GM18502 (cell line): ENCODE data around the gene GALNT7.

Source experiments
- ATAC-seq: cut with Tn5 transposase; IDR thresholded peaks from one replicate; pipeline ENCODE4 v1.9.1; 2021; ENCODE audit warnings: mild to moderate bottlenecking; ENCODE audit not compliant: unreplicated experiment, poor library complexity

The GALNT7 gene

GRCh38 chr4:173257732-173258717 lies 89.4 kb downstream of the GALNT7 start:
- peak; percentile 89 for ATAC-seq

GRCh38 chr4:173258866-173259265 lies 90.3 kb downstream of the GALNT7 start:
- no peak for ATAC-seq

GRCh38 chr4:173259310-173259709 lies 90.7 kb downstream of the GALNT7 start:
- no peak for ATAC-seq

- no peak for ATAC-seq
Observed at GRCh38 chr4:173261052-173261451, 92.4 kb downstream of the GALNT7 start.

- no peak for ATAC-seq
Observed at GRCh38 chr4:173262375-173262774, 93.8 kb downstream of the GALNT7 start.

GRCh38 chr4:173264245-173264644 lies 95.6 kb downstream of the GALNT7 start:
- ATAC-seq: peak; percentile 27

GRCh38 chr4:173264684-173265185 lies 96.1 kb downstream of the GALNT7 start:
- ATAC-seq: peak; percentile 94

GRCh38 chr4:173265751-173266150 lies 97.1 kb downstream of the GALNT7 start:
- ATAC-seq: no peak

GRCh38 chr4:173267711-173268110 lies 99.1 kb downstream of the GALNT7 start:
- no peak for ATAC-seq

- no peak for ATAC-seq
Observed at GRCh38 chr4:173269280-173269679, 100.7 kb downstream of the GALNT7 start.

GRCh38 chr4:173270312-173271027 lies 101.9 kb downstream of the GALNT7 start:
- no peak for ATAC-seq

GRCh38 chr4:173272314-173272713 lies 103.7 kb downstream of the GALNT7 start:
- ATAC-seq: no peak

GRCh38 chr4:173272996-173273395 lies 104.4 kb downstream of the GALNT7 start:
- no peak for ATAC-seq

GRCh38 chr4:173273941-173274340 lies 105.3 kb downstream of the GALNT7 start:
- no peak for ATAC-seq

- no peak for ATAC-seq
Observed at GRCh38 chr4:173274744-173275143, 106.1 kb downstream of the GALNT7 start.

- ATAC-seq: no peak
Observed at GRCh38 chr4:173275150-173275549, 106.5 kb downstream of the GALNT7 start.

GRCh38 chr4:173277340-173277739 lies 108.7 kb downstream of the GALNT7 start:
- no peak for ATAC-seq

- no peak for ATAC-seq
Observed at GRCh38 chr4:173280998-173281397, 112.4 kb downstream of the GALNT7 start.

GRCh38 chr4:173281406-173282255 lies 113.0 kb downstream of the GALNT7 start:
- ATAC-seq: no peak

- no peak for ATAC-seq
Observed at GRCh38 chr4:173282256-173282562, 113.6 kb downstream of the GALNT7 start.
